Activated CD4-positive, alpha-beta T cell treated with anti-CD3 and anti-CD28 coated beads, Interleukin-2, amount 50 U/mL, for 1 hour (primary cell): ENCODE results near the gene RCE1.
A peak's percentile ranks its signal among the peaks of the same experiment; 100 is the strongest.

Source experiments
- DNase-seq: peaks from one replicate; pipeline ENCODE4 v3.0.0-alpha.2; 2020

Gene RCE1

DNA sequence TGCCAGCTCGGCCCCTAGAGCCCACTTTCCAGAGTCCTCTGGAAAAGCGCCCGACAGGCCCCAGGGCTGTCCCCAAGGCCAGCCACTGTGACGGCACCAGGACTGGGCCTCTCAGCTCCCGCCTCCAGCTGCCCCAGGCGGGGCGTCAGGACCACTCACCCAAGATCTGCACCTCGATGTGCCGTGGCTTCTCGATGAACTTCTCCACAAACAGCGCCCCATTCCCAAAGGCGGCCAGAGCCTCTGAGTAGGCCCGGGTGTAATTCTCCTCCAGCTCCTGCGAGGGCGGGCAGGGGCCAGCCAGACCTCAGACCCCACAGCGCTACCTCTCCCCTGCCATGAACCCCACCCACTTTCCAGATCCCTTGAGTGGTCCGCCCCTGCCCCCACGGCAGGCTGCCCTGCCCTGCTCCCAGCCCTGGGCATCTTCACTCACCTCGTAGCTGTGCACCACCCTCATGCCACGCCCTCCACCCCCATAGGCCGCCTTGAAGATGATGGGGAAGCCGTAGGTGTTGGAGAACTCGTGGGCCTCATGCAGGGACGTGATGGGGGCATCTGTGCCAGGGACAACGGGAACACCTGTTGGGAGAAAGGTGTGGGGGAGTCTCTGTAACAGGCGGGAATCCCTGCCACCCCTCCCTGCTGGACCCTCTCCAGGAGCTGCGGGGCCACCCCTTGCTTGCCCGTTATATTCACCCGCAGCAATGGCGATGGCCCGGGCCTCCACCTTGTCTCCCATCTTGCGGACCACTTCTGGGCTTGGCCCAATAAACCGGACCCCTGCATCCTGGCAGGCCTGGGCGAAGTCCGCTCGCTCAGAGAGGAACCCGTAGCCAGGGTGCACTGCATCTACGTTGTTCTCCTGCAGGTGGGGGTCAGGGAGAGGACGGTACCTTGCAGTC is 27.6 kb downstream of the RCE1 start:
- DNase-seq = no peak

DNA sequence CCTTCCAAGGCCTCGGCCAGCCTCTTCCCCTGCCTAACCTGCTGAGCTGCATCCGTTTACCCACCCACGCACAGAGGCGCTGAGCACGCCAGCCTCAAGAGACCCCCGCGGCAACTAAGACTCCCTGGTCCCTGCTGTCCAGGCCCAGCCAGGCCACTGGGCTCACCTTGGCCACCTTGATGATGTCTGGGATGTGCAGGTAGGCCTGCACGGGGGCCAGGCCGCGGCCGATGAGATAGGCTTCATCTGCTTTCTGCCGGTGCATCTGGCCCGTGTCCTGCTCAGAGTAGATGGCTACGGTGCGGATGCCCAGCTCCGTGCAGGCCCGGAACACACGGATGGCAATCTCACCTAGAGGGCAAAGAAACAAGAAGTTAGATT is 28.3 kb downstream of the RCE1 start:
- DNase-seq = no peak

DNA sequence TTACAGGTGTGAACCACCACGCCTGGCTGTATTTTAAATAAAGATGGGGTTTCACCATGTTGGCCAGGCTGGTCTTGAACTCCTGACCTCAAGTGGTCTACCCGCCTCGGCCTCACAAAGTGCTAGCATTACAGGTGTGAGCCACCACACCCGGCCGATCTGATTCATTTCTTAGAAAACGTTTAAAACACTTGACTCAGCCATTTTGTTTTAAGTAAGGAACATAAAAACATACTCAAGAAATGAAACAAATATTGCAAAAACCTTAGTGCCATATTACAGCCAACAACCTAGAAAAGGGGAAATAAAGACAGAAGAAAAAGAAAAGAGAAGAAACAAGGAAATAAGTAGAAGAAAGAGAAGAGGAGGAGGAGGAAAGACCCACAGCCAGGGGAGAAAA is 31.0 kb downstream of the RCE1 start:
- DNase-seq = no peak

DNA sequence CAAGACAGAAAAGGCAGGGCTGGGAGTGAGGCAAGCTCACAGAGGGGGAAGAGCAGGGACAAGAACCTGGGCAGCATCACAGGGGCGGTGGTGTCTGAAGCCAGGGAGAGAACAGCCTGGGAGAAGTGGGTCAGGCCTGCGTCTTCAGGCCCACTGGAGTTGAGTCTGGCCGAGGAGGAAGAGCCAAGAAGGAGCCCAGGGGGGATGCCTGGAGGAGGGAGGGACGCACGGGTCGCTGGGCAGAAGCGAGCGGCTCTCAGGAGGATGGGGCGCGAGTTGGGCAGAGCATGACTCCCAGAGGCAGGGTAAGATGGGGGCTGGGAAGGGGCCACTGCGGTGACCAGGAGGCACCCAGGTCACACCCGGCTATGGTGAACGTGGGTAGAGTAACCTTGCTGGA is 32.1 kb downstream of the RCE1 start:
- DNase-seq = no peak

DNA sequence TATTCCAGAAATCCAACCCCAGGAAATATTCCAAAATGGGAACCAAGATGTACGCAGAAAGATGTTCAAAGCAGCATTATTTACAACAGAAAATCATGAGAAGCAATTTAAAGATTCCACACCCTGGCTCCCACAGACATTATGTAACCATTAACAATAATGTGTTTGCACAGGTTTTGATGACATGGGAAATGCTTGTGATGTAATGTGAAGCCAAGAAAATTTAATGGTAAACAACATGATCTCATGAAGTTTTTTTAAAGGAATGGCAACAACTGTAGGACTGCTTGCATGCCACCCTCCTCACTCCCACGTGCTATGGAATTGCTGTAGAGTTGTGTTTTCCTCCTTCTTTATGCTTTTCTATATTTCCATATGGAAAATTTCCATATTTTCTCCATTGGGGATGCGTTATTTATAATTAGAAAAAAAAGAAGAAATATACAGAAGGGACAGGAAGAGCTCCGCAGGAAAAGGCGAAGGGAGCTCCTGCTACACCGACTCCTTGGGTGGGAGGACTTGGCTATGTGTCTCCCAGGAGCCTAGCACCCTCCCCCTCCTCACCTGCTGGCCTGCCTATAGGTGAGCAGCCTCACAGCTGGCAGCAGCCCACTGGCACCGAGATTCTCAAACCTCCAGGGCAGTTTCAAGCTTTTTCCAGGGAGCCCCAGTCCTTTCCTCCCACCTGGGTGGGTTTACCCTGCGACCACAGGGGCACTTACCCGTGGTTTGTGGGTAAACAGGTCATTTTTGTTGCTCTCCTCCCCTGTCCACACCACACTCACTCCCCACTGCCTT is 34.5 kb downstream of the RCE1 start:
- DNase-seq = no peak

DNA sequence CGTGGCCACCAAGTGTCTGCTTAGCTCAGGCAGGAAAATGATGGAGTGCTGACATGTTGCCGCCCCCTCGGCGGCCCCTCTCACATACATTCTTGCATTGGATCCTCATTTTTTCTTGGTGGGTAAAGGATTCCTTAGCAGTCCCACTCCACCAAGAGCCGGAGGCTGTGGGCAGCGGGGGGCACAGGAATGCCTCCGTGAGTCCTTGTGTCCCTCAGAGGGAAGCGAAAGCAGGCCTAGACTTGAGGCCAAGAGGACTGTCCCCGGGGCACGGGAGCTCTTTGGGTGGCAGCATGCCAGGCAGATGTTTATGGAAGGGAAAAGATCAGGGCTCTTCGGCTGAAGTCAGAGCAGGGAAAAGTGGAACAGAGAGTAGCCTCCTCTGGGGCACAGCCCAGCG is 35.2 kb downstream of the RCE1 start:
- no peak for DNase-seq

DNA sequence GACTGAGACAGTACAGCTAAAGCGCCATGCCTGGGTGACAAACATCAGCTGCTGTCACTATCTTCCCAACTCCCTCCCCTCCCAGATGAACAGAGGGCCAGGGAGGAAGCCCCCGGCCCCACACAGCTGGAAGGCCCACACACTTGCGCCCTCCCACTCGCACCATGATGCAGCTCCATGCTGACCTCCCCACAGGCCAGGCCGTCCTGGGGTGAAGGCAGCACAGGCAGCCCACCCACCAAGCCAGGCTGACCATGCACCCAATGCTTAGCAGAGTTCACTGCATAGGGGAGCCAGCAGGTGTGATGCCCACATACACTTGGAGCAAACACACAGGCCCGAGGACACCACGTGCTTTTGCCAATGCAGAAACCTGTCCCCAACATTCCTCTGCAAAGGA is 35.8 kb downstream of the RCE1 start:
- DNase-seq = no peak

DNA sequence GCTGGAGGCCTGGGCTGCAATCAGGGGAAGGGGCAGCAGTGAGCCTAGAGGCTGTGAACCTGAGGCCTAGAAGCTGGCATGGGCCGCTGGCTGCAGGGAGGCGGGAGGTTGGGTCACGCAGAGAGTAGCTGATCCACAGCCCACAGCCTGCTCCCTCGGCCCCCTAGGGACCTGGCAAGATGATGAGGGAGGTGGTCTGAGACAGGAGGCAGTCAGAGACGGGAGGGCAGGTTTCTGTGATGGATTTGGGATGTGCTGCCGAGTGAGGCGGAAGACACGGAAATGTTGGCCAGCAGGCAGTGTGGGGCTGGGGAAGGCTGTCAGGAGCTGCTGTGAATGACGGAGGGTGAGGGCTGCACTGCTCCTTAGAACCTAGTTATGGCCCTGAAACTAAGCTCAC is 36.3 kb downstream of the RCE1 start:
- DNase-seq = no peak

DNA sequence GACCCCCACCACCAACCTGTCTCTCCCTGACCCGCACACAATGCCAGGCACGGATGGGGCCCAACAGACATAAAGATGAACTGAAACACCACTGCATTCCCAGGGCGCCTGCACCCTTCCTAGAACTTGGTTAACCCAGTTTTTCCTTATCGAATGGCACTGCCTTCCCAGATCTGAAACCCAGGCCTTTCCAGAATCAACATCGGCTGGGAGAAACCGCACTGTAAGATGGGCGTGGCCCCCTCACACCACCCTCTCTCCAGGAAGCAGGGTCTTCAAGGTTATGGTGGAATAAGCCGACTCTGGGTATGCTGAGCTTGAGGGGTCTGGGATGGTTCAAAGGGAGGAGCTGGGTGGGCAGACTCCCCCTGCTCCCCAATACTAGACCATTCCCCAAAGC is 36.8 kb downstream of the RCE1 start:
- no peak for DNase-seq

DNA sequence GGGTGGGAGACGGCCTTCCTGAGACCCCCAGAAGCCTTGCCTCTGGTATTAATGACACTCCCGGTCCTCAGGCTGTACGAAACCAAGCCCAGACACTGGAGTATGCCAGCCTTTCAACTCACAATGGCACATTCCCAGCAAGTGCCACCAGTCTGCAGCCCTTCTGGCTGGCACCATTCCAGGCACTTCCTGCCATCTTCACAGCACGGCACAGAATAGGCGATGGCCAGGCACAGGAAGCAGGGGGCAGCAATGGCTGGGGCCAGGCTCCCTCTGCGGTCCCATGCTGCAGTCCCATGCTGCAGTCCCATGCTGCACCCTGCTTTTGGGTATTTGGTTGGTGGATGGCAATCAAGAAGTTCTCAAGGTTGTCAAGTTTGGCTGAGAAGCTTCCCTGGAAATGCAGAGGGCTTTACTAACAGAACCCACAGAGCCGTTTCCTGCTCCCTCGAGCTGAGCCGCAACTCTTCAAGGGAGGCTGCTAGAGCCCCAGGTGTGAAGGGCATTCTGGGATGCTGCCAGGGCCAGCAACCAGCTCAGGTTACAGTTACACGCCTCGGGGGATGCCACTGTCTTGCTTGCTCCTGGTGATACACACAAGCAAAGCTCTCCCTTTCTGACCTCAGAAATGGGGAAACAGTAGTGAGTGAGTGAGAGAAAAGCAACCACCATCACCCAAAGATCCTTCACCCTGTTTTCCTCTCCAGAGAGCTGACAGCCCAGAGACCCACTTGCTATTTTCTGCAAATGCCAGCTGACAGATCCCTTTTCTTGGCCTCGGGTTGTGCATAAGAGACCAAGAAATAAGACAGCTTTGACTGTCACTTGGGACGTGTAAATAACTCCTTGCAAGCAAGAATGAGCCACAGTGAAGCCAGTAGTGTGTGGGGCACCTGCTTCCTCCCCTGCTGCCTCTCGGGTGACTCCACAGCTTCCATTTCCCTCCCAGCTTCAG is 37.5 kb downstream of the RCE1 start:
- DNase-seq = no peak

DNA sequence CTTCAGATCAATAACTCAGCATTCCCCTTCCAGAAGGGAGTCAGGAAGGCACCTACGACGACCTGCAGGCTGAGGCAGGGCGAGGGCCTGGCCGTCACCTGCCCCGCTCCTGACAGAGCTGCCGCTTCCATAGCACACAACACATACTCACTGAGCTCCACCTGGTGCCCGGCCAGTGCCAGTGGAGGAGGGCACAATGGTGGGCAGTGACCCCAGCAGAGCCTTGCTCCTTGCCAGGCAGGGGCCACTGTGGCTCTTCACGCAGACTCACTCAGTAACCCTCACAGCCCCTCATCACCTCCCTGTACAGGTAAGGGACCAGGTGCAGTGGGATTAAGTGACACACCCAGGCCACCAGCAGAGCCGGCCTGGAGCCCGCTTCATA is 38.2 kb downstream of the RCE1 start:
- no peak for DNase-seq

DNA sequence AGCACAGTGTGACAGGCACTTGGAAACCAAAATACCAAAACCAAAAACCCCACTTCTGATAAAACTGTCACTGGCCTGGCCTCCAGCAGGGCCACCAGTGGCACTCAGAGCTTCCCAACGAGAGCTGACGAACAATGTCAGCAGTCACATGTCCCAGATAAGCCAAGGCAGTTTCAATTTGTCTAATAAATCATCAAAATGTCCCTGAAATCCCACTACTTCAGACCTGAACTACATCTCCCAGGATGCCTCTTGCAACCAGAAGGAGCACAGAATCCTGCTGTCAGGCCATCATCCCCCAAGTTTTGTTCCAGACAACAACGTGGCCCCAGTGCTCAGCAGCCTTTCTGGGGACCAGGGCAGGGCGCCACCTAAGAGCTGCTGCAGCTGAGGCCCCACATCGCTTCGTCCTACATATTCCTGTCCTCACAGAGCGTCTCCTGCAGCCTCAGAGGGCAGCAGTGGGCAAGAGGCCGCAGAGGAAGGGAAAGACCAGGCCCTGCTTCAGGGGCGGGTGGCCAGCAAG is 38.7 kb downstream of the RCE1 start:
- DNase-seq = no peak

DNA sequence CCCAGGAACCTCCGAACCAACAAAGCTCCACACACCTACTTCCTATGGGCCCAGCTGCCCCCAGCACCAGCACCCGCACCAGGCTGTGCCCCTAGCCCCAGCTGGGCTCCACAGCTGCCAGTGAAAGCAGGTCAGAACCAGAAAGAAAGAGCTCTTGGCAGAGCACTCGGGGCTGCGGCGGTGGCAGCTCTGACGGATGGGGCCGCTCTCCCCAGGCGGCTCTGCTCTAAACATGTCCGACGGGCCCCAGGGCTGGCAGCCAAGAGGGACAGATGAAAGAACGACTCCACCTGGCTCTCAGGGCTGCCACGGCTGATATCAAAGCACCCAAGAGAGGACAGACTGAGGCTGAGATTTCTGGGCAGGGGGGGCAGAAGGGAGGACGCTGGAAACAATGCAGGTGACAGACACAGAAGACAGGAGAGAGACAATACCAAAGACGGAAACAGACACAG is 39.3 kb downstream of the RCE1 start:
- no peak for DNase-seq

DNA sequence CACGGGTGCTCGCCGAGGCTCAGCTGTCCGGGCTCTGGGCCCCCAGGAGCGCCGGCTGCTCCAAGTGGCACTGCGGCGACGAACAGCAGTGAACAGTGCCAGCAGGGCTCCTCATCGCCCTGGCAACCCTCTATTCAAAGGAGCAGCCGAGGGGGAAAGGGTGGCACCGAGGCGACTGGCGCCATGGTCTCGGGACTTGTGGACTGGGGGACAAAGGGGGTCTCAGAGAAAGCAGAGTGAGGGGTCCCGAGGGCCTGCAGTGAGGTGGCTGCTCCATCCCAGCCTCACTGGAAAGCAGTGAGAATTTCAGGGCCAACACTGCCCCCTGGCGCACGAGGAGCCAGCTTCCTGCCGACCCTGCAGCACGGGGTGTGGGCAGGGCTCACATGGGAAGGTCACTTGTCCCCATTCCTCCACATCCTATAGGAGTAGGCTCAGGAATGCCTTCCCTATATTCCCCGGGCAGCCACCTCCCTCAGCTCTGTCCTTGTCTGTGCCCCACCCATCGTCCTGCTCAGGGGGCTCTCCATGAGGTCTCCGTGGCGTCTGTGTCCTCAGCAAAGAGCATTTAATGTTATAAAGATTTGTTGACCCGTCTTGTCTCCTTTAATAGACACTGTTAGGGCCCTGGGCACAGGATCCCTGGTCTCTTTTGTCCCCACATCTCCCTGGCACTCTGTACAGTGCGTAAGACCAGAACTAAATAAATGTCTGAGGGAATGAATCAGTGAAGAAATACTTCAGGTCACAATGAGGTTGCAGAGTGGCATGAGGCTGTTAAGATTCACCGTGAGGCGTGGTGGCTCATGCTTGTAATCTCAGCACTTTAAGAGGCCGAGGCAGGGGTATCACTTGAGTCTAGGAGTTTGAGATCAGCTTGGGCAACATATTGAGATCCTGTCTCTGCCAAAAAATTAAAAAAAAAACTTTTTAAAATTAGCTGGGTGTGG is 40.0 kb downstream of the RCE1 start:
- DNase-seq = peak; percentile 64

DNA sequence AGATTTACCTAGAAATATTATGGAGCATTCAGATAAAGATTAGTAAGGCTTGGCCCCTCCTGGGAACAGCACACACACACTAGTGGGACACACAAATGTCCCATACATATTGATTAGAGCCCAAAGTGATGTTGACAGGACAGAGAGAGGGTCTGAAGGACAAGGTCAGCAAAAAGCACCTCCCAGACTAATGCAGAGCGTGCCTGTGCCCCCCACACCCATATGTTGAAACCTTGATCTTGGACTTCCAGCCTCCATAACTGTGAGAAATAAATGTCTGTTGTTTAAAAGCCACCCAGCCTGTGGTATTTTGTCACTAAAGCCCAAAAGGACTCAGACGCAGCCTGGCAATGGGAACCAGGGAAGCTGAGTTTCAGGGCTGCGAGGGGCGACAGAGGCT is 41.2 kb downstream of the RCE1 start:
- DNase-seq = no peak

DNA sequence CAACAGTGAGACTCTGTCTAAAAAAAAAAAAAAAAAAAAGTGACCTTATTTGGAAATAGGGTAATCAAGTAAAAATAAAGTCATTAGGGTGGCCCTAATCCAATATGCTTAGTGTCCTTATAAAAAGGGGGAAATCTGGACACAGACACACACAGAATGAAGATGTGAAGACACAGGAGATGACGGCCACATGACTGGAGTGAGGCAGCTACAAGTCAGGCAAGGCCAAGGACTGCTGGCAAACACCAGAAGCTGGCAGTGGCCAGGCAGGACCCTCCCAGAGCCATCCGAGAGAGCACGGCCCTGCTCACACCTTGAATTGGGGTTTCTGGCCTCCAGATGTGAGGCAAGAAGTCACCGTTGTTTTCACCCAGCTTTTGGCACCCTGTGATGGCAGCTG is 42.2 kb downstream of the RCE1 start:
- DNase-seq = no peak

DNA sequence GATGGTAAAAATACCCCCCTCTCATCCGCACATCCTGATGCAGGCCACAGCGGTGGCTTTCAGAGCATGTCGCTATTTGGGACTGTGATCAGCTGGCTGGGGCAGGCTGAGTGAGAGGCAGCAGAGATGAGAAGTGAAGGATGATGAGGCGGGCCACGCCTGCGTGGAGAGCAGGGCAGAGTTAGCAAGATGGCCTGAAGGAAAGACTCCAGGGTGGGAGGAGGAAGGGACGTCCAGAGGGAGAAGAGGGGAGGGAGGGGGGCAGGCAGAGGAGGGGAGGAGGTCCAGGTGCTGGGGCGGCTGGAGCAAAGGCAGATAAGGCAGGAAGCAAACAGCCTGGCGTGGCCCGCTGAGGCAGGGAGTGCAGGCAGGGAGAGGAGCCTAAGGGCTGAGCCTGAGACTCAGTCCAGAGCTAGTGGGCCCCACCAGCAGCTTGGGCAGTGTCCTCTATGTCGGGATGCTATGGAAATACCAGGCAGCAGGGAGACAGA is 42.8 kb downstream of the RCE1 start:
- no peak for DNase-seq

DNA sequence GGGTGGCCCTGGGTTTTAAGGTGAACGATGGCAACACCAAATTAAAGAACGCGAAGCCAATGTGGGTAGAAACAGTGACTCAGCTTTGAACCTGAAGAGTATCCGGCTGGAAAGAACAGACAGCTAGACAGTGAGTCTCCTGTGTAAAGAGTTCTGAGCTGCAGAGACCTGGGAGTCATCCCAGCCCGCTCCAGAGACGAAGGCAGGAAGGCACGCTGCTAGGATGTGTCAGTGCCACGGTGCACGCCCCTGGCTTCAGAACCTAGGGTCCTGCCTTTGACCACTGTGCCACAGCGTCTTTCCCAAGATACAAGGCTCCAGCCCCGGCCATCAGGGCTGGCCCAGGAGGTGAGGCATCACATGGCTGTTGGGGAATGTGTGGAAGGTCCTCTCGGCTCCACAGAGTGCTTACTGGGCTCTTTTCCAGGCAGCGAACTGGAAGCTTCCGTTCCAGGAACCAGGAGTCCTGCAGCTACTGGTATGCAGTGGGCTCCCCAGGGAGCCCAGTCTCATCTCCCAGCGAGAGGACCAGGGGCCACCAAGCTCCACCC is 43.5 kb downstream of the RCE1 start:
- DNase-seq = no peak

DNA sequence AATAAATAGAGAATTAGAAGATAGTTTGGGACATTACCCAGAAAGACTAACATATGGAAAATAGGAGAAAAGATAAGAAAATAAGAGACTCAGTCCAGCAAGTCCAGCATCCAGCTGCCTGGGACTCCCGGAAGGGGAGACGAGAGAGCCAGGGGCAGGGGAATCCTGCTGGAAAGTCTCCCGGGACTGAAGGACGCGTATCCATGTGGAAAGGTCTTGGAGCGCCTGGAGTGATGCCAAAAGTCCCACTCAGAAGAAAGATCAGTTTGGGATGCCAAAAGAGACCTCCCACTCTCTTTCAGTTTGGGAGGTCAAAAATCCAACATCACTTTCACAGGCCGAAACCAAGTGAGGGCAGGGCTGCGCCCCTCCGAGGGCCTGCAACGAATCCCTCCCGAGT is 44.3 kb downstream of the RCE1 start:
- DNase-seq = no peak

DNA sequence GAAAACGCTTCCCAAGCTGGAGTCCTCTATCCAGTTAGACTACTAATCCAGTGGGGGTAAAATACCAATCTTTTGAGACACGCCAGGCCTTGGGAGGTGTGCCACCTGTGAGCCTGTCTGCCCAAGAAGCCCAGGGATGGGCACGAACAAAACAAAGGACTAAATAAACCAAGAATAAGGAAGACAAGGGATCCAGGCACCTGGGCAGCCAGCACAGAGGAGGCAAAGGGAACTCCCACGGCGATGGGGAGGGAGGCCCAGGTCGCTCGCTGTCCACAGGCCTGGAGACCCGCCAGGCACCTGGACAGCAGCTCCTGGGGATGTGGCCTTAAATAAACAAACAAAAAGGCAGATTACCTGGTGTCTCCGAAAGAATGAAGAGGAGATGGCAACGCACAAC is 45.0 kb downstream of the RCE1 start:
- no peak for DNase-seq

DNA sequence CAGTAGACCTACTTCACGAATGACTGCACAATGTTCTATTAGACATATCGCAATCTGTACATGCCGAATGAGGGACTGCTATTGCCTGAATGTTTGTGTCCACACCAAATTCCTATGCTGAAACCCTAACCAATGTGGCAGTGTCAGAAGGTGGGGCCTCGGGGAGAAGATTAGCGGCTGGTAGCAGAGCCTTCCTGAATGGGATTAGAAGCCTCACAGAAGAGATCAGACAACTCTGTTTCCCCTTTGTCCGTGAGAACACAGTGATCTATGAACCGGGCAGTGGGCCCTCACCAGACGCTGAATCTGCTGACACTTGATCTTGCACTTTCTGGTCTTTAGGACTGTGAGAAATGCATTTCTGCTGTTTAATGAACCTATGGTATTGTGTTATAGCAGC is 46.7 kb downstream of the RCE1 start:
- no peak for DNase-seq
